G401.6 (cell line): ENCODE results near the gene OSBPL8.

Source experiments
- FAIRE-seq: peaks from 2 replicates; lab custom pipeline; 2012; peaks lifted over from hg19 to GRCh38; lab: Jason Lieb, UNC

The OSBPL8 gene

DNA sequence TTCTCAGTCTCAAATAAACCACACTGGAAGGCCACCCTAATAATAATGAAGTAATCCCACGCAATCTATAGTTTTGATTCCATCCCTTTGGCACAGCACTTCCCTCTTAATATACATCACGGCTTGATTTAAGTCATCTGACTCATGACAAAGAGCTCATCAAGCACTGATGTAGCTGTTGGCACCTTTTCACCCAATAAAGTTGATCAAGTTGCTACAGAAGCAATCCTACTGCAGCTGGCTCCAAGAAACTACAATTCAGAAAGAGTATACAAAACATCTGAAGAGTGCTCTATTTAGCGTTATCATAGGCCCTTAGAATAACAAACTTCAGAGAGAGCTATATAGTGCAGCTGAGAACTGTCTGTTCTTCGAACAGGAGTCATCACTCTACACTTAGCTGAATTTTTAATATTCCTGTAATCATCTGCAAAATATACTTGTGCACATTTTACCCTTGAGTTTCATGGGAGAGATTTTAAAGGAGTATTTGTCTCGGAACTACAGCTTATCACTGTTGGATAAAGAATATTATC is 94.9 kb downstream of the OSBPL8 start:
- no peak for FAIRE-seq

GRCh38 chr12:76462668-76463224 is 96.8 kb downstream of the OSBPL8 start:
- FAIRE-seq, result no peak

DNA sequence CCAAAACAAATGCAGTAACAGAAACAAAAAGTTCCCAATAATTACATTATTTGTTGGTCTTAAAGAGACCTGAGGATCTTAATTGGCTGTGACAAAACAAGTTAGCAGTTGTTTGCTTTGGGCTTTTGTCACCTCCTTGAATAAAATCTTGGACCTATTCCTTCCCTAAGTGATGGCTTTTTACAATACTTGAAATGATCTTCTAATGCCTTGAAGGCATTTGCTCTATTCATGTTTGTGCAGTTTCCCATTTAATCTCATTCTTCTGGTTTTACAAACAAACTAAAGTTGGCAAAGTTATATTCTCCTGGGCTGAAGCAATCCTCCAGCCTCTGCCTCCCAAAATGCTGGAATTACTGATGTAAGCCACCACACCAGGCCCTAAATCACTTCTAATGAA is 98.8 kb downstream of the OSBPL8 start:
- FAIRE-seq, result no peak

DNA sequence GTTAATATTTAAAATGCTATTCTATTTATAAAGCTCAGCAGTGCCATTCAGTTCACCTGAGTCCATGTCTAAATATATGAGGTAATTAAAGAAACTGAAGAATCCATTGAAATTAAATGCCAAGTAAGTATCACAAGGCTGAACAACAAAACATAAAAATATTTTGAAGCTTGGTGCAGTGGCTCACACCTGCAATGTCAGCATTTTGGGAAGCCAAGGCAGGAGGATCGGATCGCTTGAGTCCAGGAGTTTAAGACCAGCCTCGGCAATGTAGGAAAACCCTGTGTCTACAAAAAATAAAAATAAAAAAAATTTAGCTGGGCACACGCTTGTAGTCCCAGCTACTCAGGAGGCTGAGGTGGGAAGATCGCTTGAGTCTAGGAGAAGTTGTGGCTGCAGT is 101.8 kb downstream of the OSBPL8 start:
- FAIRE-seq, result no peak

- FAIRE-seq, result no peak
Measured at GRCh38 chr12:76457010-76457409, 102.6 kb downstream of the OSBPL8 start.

- FAIRE-seq, result peak; percentile 97
Measured at GRCh38 chr12:76455582-76456345, 103.8 kb downstream of the OSBPL8 start.

DNA sequence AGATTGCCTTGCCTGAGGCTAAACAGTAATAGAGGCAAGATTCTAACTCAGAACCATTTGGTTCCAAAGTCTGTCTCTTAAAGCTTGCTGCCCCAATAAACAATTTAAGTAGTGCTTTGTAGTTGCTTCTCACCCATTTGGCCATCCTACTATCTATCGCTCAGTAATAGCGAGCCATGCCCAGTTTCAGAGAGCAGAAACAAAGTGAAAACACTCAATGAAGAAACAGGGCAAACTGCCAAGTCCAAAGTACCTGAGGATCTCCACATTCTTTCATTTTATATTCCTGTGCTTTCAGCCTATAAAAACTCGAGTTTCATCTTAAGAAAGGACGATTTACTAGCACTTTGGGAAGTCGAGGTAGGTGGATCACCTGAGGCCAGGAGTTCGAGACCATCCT is 108.0 kb downstream of the OSBPL8 start:
- no peak for FAIRE-seq

GRCh38 chr12:76450690-76451089 is 108.9 kb downstream of the OSBPL8 start:
- no peak for FAIRE-seq

DNA sequence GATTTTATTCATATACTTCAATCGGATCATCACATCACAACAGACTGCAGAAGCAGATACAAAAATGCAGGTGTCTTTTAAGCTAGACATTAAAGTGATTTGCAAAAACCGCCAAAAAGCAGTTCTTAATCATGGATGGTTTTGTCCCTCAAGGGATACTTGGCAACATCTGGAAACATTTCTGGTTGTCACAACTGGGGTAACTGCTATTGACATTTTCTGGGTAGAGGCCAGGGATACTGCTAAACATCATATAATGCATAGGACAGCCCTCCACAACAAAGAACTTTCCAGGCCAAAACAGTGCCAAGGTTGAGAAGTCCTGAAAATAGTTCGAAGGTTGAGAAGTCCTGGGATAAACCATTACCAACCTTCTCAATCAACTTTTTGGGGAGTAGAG is 109.6 kb downstream of the OSBPL8 start:
- no peak for FAIRE-seq

DNA sequence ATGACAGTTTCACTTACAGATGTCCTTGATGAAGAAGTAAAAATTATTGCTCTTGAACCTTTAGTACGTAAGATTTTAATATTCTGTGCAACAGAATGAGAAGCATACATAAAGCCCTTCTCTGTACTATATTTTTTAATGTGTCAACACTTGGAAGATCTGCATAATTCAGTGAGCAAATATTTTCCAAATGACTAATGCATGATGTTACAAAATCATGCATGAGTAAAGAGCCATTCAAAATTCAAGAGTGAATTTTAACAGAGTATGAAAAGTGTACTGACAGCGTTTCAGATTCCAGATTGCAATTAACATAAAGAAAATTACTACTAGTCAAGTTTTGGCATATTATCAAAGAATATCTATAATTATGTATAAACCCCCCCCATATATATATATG is 110.0 kb downstream of the OSBPL8 start:
- FAIRE-seq, result no peak

GRCh38 chr12:76449016-76449415 is 110.6 kb downstream of the OSBPL8 start:
- FAIRE-seq, result no peak

GRCh38 chr12:76446090-76446489 is 113.5 kb downstream of the OSBPL8 start:
- FAIRE-seq, result no peak

- FAIRE-seq, result no peak
Measured at GRCh38 chr12:76445462-76445861, 114.1 kb downstream of the OSBPL8 start.

DNA sequence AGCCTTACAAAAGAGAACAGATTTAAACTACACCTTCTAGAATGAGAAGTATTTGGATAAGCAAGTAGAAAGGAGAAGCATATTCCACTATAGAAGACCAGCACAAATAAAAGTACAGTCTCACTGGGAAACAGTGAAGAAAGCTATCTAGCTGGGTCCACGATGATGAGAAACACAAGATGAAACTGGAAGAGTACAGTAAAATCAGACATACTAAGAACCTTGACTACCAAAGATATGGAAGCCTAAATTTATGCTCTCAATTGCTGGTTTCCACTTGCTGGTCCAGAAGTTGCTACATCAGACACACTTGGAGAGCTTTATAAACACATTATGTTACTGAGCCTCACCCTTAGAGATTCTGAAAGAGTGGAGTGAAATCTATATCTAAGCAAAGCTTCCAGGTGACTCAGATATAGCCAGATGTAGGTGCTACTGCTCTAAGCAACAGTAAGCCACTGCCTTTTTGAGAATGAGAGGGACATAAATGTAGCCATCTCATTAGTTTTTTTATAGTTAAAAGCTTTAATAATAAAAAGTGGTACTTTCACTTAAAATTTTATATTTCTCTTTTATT is 115.1 kb downstream of the OSBPL8 start:
- FAIRE-seq, result no peak

DNA sequence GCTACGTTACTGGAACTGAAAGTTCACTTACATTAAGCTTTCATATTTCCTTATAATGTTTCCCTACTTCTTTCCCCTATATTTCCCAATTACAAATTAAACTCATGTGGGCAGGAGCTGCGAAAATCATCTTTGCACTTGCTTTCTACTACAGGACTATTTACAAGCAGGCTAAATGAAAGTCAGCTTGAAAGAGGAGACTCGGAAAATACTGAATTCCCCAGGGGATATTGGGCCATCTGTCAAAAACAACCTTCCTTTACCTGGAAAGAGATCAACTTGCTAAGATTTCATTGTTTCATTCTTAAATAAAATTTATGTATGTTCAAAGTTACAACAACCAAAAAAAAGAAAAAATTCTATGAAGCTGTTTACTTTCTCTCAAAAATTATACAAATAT is 118.6 kb downstream of the OSBPL8 start:
- FAIRE-seq, result no peak

- peak; percentile 52 for FAIRE-seq
Measured at GRCh38 chr12:76432733-76433132, 126.8 kb downstream of the OSBPL8 start.

GRCh38 chr12:76428117-76428516 is 131.5 kb downstream of the OSBPL8 start:
- no peak for FAIRE-seq

- FAIRE-seq, result no peak
Measured at GRCh38 chr12:76426160-76426559, 133.4 kb downstream of the OSBPL8 start.

DNA sequence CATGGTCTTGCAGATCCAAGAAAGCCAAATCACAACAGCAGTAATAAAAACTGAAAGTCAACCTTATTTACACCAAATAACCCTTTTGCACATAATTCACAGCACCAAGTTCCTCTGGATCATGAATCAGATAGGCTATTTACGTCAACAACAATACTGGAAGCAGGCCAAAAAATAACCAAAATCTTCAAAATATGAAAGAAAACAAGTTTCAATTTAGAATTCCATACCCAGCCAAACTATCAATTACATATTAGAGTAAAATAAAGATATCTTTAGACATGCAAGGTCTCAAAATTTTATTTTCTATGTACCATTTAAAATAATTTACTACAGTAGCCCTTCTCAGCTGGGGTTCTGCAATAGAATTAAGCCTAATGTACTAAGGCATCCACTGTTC is 134.6 kb downstream of the OSBPL8 start:
- no peak for FAIRE-seq

- no peak for FAIRE-seq
Measured at GRCh38 chr12:76422543-76423438, 136.8 kb downstream of the OSBPL8 start.

DNA sequence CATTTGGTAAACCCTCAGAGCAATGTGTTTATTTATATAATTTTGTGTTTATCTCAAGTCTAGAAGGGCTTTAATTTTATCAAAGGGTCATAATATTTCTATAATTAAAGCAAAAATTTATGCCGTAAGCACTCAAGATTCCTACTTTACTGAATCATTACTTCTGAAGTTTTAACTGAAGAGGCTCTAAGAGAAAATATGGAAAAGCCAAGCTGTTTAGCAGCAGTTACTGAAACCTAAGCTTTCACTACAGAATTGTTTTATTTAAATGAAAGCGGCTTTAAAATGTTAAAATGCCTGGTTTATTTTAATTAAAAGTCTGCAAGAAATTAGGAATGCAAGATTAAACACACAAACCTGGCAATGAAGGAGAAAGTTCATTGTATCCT is 137.4 kb downstream of the OSBPL8 start:
- FAIRE-seq, result no peak

- no peak for FAIRE-seq
Measured at GRCh38 chr12:76421046-76421445, 138.5 kb downstream of the OSBPL8 start.

- peak; percentile 46 for FAIRE-seq
Measured at GRCh38 chr12:76420222-76420621, 139.3 kb downstream of the OSBPL8 start.
